Fibroblast of skin of back (primary cell): ENCODE measurements around the gene IDI1.

Experiments
- DNase-seq: peaks from one replicate; pipeline ENCODE4 v3.0.0-alpha.2; 2013

Gene IDI1

GRCh38 chr10:992467-992866 is 56.5 kb downstream of the IDI1 start:
- no peak for DNase-seq

DNA sequence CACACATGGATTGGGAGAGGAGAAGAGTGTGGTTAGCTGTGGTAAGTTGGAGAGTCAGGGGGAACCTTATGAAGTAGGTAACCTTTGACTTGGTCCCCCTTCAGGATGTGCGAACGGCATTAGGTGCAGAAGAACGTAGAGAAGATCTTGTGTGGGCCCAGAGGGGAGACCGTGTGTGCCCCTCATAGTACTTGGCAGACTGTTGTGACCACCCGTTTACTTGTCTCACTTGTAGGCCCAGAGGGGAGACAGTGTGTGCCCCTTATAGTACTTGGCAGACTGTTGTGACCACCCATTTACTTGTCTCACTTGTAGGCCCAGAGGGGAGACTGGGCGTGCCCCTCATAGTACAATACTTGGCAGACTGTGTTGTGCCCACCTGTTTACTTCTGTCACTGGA is 58.1 kb downstream of the IDI1 start:
- no peak for DNase-seq
